Measurements from ENCODE around the gene CD6. TPM values are rescaled to one million over a fixed set of nuclear protein-coding genes. Genes with fewer than 3 reads are reported as not detected.
A peak's percentile ranks its signal among the peaks of the same experiment; 100 is the strongest.

CD6 gene
- polyA plus RNA-seq, 2 of the 4 experiments (the other 2 are of a cell fraction) = 0.06 TPM

GRCh38 chr11:61021661-61022212 lies 50.3 kb downstream of the CD6 start (continued):
- no peak for TF ChIP-seq REST (IDR thresholded peaks at IDR 0.05)
- no peak for TF ChIP-seq ZNF302 (CRISPR knock-in tag; IDR thresholded peaks at IDR 0.05)
- TF ChIP-seq RFX5 (IDR thresholded peaks at IDR 0.05) = no peak
- no peak for TF ChIP-seq HOXA7 (CRISPR knock-in tag; IDR thresholded peaks at IDR 0.05)

GRCh38 chr11:61022311-61023085 lies 51.0 kb downstream of the CD6 start:
- WGBS (ENCODE audit: missing lambda C conversion rate) = 70% methylated on average over 9 of the region's 10 CpGs
- DNase-seq (ENCODE audit: low read depth in 1 of 2, low spot score in 1 of 2) = no peak
- ATAC-seq = no peak; a peak in 1 of 6 replicates
- Histone ChIP-seq H3K9me3 (no peaks in the 10 kb centered on the region), H3K4me3 (no peak overlapping the region), H3K4me1 (no peaks in the 10 kb centered on the region), H3K4me2 (no peak overlapping the region), H3K27ac (no peak overlapping the region)
- no peak for TF ChIP-seq KDM5A (IDR thresholded peaks at IDR 0.05)
- ChIA-PET CTCF (interaction anchor here (0.6 kb wide), 1 partner anchor 444 kb away, joined by 3 read pairs; no protein-coding TSS in a partner anchor), POLR2A (no interaction called here)
- no peak for FAIRE-seq

- TF ChIP-seq FOXS1 (CRISPR knock-in tag; IDR thresholded peaks at IDR 0.05) (no peak), HDAC2 (IDR thresholded peaks at IDR 0.05) (no peak), CTCF (IDR thresholded peaks at IDR 0.05) (no peak), MAZ (IDR thresholded peaks at IDR 0.05; ENCODE audit: borderline replicate concordance, low read depth, low read length) (no peak), RARB (CRISPR knock-in tag; IDR thresholded peaks at IDR 0.05) (no peak), SREBF2 (IDR thresholded peaks at IDR 0.05) (no peak), BCL3 (IDR thresholded peaks at IDR 0.05) (no peak), JUN (IDR thresholded peaks at IDR 0.05) (no peak), KDM5A (IDR thresholded peaks at IDR 0.05) (no peak), JUNB (IDR thresholded peaks at IDR 0.05) (no peak), RAD21 (conservative IDR thresholded peaks at IDR 0.05 in 1 of 2, IDR thresholded peaks at IDR 0.05 in 1 of 2) (no peak), HMGXB4 (CRISPR knock-in tag; IDR thresholded peaks at IDR 0.05; ENCODE audit: borderline replicate concordance) (no peak), HOXB5 (CRISPR knock-in tag; IDR thresholded peaks at IDR 0.05) (no peak), ZFP36 (IDR thresholded peaks at IDR 0.05; ENCODE audit: borderline replicate concordance, partially characterized antibody) (no peak), EHMT2 (IDR thresholded peaks at IDR 0.05; ENCODE audit: low read depth) (no peak)
- ChIA-PET CTCF (interaction anchor here (0.5 to 0.8 kb wide), 2 partner anchors 29 to 54 kb away, joined by 3 read pairs; no protein-coding TSS in a partner anchor), POLR2A (no interaction called here)
- ATAC-seq (peak in 1 of 2 experiments; percentile 10; a peak in 1 of 6 replicates), DNase-seq (ENCODE audit: low read depth in 1 of 2, low spot score in 1 of 2) (no peak), FAIRE-seq (no peak)
- WGBS (ENCODE audit: missing lambda C conversion rate) = 63% methylated on average over 18 of the region's 18 CpGs
- Histone ChIP-seq H3K27ac (no peak overlapping the region), H3K4me2 (no peak overlapping the region), H3K9me3 (no peaks in the 10 kb centered on the region), H3K4me3 (no peak overlapping the region), H3K4me1 (no peaks in the 10 kb centered on the region)
These were observed 51.8 kb downstream of the CD6 start for GRCh38 chr11:61023086-61023965.
